Upper lobe of right lung (tissue), 1 donor: ENCODE data around the gene FASN. TPM values are rescaled to one million over a fixed set of nuclear protein-coding genes. Genes with fewer than 3 reads are reported as not detected.
A peak's percentile ranks its signal among the peaks of the same experiment; 100 is the strongest.

ENCODE experiments used
- ATAC-seq: fragments of 200-7000 bp; cut with Tn5 transposase; one replicate; pipeline ENCODE4 v1.9.1; 2020; ENCODE audit warnings: mild to moderate bottlenecking, moderate library complexity
- DNase-seq: peaks from one replicate; pipeline ENCODE4 v3.0.0-alpha.2; 2020
- H3K27ac ChIP-seq: fragments of 200-600 bp; one replicate; pipeline ENCODE4 v1.8.0; 2022
- H3K27me3 ChIP-seq: fragments of 200-600 bp; one replicate; pipeline ENCODE4 v1.8.0; 2022; ENCODE audit warnings: mild to moderate bottlenecking
- H3K36me3 ChIP-seq: fragments of 200-600 bp; one replicate; pipeline ENCODE4 v1.8.0; 2022
- H3K4me1 ChIP-seq: fragments of 200-600 bp; one replicate; pipeline ENCODE4 v1.8.0; 2022
- H3K4me3 ChIP-seq: fragments of 200-600 bp; one replicate; pipeline ENCODE4 v1.8.0; 2022; ENCODE audit warnings: mild to moderate bottlenecking
- H3K9me3 ChIP-seq: fragments of 200-600 bp; one replicate; pipeline ENCODE4 v1.8.0; 2022
- CTCF ChIP-seq: fragments of 200-600 bp; IDR thresholded peaks from one replicate; pipeline ENCODE4 v1.8.0; 2022; ENCODE audit warnings: antibody characterized with exemption
- intact Hi-C: fragments of 100-400 bp; cut with DNase I; formaldehyde crosslinking; loops from one replicate; pipeline ENCODE4 v1.11.0; 2022
- total RNA-seq: library from RNA; stranded (reverse); fragmentation: NEBNext Ultra II Directional; extraction: Animal tissue kit (Norgen Biotek cat#: 25700); gene quantifications from one replicate; pipeline ENCODE4 v1.2.1, GENCODE V29; 2021
- donor health status: DM: no; HTN: yes; CAD: no; lungs with severe emphysema.

Gene FASN
- total RNA-seq, 1 donor from 2014 or later: 432 TPM

GRCh38 chr17:82107341-82107860 lies 9.4 kb upstream of the FASN start:
- Histone ChIP-seq H3K27me3 (no peaks in the 10 kb centered on the region), H3K4me1 (peaks cover 44% of the 10 kb centered on the region), H3K36me3 (no peaks in the 10 kb centered on the region), H3K9me3 (no peaks in the 10 kb centered on the region), H3K27ac (peak overlapping the region; percentile 90), H3K4me3 (no peak overlapping the region)
- peak; percentile 13 for TF ChIP-seq CTCF
- DNase-seq (no peak), ATAC-seq (no peak)
- intact Hi-C loops: no loop called here

- Histone ChIP-seq H3K9me3 (no peaks in the 10 kb centered on the region), H3K4me1 (peaks cover 44% of the 10 kb centered on the region), H3K4me3 (peak overlapping the region; percentile 41), H3K27me3 (no peaks in the 10 kb centered on the region), H3K36me3 (no peaks in the 10 kb centered on the region), H3K27ac (peak overlapping the region; percentile 90)
- DNase-seq (peak; percentile 74), ATAC-seq (peak; percentile 14)
- intact Hi-C loops: no loop called here
- no peak for TF ChIP-seq CTCF
Measured at GRCh38 chr17:82106688-82107305, 8.8 kb upstream of the FASN start.

- H3K36me3 ChIP-seq: no peaks in the 10 kb centered on the region
- ATAC-seq: peak; percentile 88
- intact Hi-C loops: no loop called here
- H3K4me3 ChIP-seq: peak overlapping the region; percentile 41
- DNase-seq: peak; percentile 91
- H3K9me3 ChIP-seq: no peaks in the 10 kb centered on the region
- peaks cover 44% of the 10 kb centered on the region for H3K4me1 ChIP-seq
- TF ChIP-seq CTCF: peak; percentile 49
- no peaks in the 10 kb centered on the region for H3K27me3 ChIP-seq
- H3K27ac ChIP-seq: peak overlapping the region; percentile 90
Measured at GRCh38 chr17:82105882-82106687, 8.0 kb upstream of the FASN start.

- intact Hi-C loops: no loop called here
- H3K27me3 ChIP-seq: no peaks in the 10 kb centered on the region
- no peak for TF ChIP-seq CTCF
- no peaks in the 10 kb centered on the region for H3K36me3 ChIP-seq
- peak overlapping the region; percentile 90 for H3K27ac ChIP-seq
- no peak for DNase-seq
- no peak for ATAC-seq
- H3K9me3 ChIP-seq: no peaks in the 10 kb centered on the region
- H3K4me1 ChIP-seq: peaks cover 44% of the 10 kb centered on the region
- peak overlapping the region; percentile 41 for H3K4me3 ChIP-seq
Measured at GRCh38 chr17:82105417-82105881, 7.4 kb upstream of the FASN start.

- Histone ChIP-seq H3K27me3 (no peaks in the 10 kb centered on the region), H3K4me3 (no peak overlapping the region), H3K36me3 (no peaks in the 10 kb centered on the region), H3K9me3 (no peaks in the 10 kb centered on the region), H3K27ac (peak overlapping the region; percentile 90), H3K4me1 (peaks cover 46% of the 10 kb centered on the region)
- ATAC-seq (no peak), DNase-seq (no peak)
- intact Hi-C loops: no loop called here
- TF ChIP-seq CTCF: no peak
Measured at GRCh38 chr17:82104797-82105416, 6.9 kb upstream of the FASN start.
